AG04449 (cell line): ENCODE results near the gene ARHGAP26.
A peak's percentile ranks its signal among the peaks of the same experiment; 100 is the strongest.

Source experiments
- CTCF ChIA-PET: fragments of 350-600 bp; formaldehyde crosslinking; extraction: SDS; loops from one replicate; lab custom pipeline; 2021; ENCODE audit warnings: antibody characterized with exemption; lab: Yijun Ruan, JAX
- POLR2A ChIA-PET: fragments of 400-600, 350-600 bp; formaldehyde crosslinking; extraction: SDS; loops from one replicate; lab custom pipeline; 2020; ENCODE audit warnings: antibody characterized with exemption, inconsistent platforms; lab: Yijun Ruan, JAX
- DNase-seq: peaks from one replicate; pipeline ENCODE4 v3.0.0-alpha.2; 2010; ENCODE audit warnings: low read depth, low spot score
- H3K4me3 ChIP-seq: 2 replicates; pipeline ENCODE4 v1.5.1; 2011; ENCODE audit warnings: low read depth, mild to moderate bottlenecking, control low read depth, low read length
- TF ChIP-seq, protein P1 (sequence below): IDR thresholded peaks from one replicate; pipeline ENCODE4 v1.5.1; 2011; ENCODE audit warnings: mild to moderate bottlenecking, moderate library complexity, low read length, control low read depth, inconsistent platforms; ENCODE audit not compliant: insufficient read depth; ENCODE audit errors: missing control alignments

Gene ARHGAP26

DNA sequence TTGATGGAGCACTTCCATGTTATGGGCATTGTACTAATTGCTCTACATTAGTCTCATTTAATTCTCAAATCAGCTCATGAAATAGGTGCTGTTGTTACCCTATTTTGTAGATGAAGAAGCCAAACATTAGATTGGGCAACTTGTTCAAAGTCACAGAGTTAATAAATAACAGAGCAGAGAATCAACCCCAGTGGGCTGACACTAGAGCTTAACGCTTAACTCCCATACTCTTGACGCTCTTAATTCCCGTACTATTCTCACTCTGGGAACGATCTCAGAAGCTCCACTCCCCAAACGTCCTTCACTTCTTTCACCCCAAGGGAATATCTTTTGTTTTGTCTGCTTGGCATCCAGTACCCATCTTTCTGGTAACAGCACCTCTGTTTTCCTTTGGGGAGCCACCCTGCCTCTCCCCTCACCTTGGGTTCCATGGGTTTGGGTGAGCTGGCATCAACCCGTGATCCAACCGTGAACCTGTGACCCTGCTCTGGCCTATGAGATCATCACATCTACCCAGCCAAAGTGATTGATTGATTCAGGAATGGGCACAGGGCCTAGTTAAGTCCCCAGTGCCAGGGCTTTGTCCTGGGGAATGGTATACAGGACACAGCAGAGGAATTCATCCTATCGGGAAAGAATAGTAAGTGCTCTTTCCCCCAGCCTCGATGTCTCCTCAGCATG, 464.1 kb downstream of the ARHGAP26 start:
- TF ChIP-seq, protein P1, sequence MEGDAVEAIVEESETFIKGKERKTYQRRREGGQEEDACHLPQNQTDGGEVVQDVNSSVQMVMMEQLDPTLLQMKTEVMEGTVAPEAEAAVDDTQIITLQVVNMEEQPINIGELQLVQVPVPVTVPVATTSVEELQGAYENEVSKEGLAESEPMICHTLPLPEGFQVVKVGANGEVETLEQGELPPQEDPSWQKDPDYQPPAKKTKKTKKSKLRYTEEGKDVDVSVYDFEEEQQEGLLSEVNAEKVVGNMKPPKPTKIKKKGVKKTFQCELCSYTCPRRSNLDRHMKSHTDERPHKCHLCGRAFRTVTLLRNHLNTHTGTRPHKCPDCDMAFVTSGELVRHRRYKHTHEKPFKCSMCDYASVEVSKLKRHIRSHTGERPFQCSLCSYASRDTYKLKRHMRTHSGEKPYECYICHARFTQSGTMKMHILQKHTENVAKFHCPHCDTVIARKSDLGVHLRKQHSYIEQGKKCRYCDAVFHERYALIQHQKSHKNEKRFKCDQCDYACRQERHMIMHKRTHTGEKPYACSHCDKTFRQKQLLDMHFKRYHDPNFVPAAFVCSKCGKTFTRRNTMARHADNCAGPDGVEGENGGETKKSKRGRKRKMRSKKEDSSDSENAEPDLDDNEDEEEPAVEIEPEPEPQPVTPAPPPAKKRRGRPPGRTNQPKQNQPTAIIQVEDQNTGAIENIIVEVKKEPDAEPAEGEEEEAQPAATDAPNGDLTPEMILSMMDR: no peak
- no peak for DNase-seq
- no peak overlapping the region for H3K4me3 ChIP-seq
- CTCF ChIA-PET: interaction anchor here (1.4 kb wide), 2 partner anchors 9 to 313 kb away, joined by 3 read pairs; no protein-coding TSS in a partner anchor
- POLR2A ChIA-PET: no interaction called here

DNA sequence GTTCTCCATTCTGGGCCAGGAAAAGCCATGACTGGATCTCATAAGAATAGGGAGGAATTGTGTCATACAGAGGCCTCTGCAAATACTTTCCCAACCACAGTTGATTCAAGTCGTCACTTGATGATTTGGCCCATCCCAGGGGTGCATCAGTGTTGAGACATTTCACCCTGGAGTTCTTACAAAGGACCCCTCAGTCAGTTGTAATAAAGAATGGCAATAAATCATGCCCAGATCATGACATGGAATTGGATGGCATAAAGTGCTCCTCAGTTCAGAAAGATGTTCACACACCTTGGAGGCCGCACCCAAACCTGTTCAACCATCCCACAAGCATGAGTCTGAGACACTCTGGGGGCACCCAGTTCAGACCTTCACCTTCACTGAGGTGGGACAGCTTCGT, 465.2 kb downstream of the ARHGAP26 start:
- POLR2A ChIA-PET: no interaction called here
- peak; percentile 70 for DNase-seq

DNA sequence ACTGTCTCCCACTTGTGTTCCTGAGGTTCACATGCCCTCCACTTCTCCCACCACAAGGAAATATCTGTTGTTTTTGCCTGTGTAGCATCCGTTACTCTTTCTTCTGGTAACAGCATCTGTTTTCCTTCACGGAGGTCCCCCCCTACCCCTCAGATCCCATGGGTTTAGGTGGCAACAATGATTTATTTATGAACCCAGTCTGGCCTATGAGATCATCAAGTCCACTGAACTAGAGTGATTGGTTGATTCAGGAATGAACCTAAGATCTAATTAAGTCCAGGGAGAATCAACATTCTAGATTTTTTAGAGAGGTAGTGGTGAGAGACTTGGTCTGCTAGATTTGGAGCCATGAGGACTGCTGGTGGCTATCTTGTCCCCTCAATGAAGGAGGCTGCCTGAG, 466.5 kb downstream of the ARHGAP26 start:
- no peak for DNase-seq
- ChIA-PET POLR2A (no interaction called here), CTCF (no interaction called here)
- TF ChIP-seq, protein P1: no peak
- H3K4me3 ChIP-seq: no peak overlapping the region

More for the DNA sequence above, 465.2 kb downstream of the ARHGAP26 start:
- CTCF ChIA-PET: no interaction called here
- TF ChIP-seq, protein P1: no peak
- no peak overlapping the region for H3K4me3 ChIP-seq

DNA sequence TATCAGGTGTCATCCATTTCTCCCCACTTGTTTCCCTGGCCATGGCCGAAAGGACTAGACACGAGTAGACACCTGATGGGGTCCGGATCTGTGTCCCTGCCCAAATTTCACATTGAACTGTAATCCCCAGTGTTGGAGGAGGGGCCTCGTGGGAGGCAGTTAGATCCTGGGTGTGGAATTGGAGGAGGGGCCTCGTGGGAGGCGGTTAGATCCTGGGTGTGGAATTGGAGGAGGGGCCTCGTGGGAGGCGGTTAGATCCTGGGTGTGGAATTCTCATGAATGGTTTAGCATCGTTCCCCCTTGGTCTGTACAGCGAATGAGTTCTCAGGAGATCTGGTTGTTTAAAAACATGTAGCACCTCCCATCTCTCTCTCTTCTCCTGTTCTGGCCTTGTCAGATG, 467.5 kb downstream of the ARHGAP26 start:
- POLR2A ChIA-PET: no interaction called here
- CTCF ChIA-PET: no interaction called here
- TF ChIP-seq, protein P1: no peak
- no peak overlapping the region for H3K4me3 ChIP-seq
- no peak for DNase-seq

DNA sequence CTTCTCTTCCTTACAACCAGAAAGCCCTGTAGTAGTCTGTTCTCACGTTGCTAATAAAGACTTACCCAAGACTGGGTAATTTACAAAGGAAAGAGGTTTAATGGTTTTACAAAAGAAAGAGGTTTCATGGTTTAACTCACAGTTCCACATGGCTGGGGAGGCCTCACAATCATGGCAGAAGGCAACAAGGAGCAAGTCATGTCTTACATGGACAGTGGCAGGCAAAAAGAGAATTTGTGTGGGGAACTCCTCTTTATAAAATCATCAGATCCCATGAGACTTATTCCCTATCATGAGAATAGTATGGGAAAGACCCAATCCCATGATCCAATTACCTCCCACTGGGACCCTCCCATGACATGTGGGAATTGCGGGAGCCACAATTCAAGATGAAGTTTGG, 468.4 kb downstream of the ARHGAP26 start:
- ChIA-PET CTCF (interaction anchor here (0.9 kb wide), 1 partner anchor 14 kb away, joined by 3 read pairs; no protein-coding TSS in a partner anchor), POLR2A (no interaction called here)
- TF ChIP-seq, protein P1: no peak
- no peak overlapping the region for H3K4me3 ChIP-seq
- no peak for DNase-seq

DNA sequence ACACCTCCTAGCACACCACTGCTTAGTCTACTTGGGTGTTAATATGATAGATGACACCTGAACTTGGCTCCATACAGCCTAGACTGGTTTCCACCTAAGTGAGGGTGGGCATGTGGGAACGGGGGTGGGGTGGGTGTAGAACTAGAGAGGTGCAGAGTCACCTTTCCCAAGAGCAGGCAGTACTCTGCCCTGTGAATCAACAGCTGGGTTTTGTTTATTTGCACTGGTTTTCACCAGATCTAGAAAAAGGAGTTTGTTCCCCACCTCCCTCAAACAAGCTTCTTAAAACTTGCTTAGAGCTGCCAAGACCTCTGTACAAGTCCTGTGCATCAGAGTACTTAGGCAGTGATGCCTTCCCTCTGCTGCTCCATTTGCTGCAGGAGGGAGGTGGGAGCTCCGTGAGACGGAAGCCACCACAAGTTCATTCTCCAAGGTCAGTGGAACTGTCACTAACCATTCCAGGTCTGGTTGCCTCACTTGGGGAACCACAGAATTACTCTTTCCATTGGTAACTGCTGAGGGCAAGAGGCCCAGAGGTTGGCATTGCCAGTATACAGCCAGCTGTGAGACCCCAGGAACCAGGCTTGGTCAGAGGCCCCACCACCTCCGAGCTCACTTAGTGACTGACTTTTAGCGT, 469.8 kb downstream of the ARHGAP26 start:
- DNase-seq: no peak
- ChIA-PET CTCF (interaction anchor here (0.7 kb wide), 1 partner anchor 145 kb away, joined by 3 read pairs; no protein-coding TSS in a partner anchor), POLR2A (no interaction called here)
- TF ChIP-seq, protein P1: no peak
- no peak overlapping the region for H3K4me3 ChIP-seq
